Measurements from ENCODE around the gene TVP23C. TPM values are rescaled to one million over a fixed set of nuclear protein-coding genes. Genes with fewer than 3 reads are reported as not detected.
"Not testable (repeated sequence)": the region's sequence is repeated elsewhere in the genome, so short reads cannot be mapped to it uniquely, and the experiment has no call there.

Gene TVP23C
- polyA plus RNA-seq, 1 experiment, result 21.1 TPM

- DNase-seq (ENCODE audit: low read depth, low spot score), result peak; percentile 54
- TF ChIP-seq, protein P1, sequence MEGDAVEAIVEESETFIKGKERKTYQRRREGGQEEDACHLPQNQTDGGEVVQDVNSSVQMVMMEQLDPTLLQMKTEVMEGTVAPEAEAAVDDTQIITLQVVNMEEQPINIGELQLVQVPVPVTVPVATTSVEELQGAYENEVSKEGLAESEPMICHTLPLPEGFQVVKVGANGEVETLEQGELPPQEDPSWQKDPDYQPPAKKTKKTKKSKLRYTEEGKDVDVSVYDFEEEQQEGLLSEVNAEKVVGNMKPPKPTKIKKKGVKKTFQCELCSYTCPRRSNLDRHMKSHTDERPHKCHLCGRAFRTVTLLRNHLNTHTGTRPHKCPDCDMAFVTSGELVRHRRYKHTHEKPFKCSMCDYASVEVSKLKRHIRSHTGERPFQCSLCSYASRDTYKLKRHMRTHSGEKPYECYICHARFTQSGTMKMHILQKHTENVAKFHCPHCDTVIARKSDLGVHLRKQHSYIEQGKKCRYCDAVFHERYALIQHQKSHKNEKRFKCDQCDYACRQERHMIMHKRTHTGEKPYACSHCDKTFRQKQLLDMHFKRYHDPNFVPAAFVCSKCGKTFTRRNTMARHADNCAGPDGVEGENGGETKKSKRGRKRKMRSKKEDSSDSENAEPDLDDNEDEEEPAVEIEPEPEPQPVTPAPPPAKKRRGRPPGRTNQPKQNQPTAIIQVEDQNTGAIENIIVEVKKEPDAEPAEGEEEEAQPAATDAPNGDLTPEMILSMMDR (IDR thresholded peaks at IDR 0.05; ENCODE audit: low read depth, low read length), result peak; percentile 53
- CTCF ChIA-PET, result interaction anchor here (0.6 to 1.1 kb wide), 3 partner anchors 107 to 296 kb away, joined by 3 to 5 read pairs (median 4); no protein-coding TSS in a partner anchor
- H3K27me3 ChIP-seq (ENCODE audit: control insufficient read depth, insufficient read depth, low read length); H3K9me3 ChIP-seq (ENCODE audit: control insufficient read depth, insufficient read depth, low read length); POLR2A ChIA-PET; H3K27ac ChIP-seq (ENCODE audit: low read depth, low read length); H3K4me3 ChIP-seq (ENCODE audit: low read depth, low read length): not testable (repeated sequence)
Observed at GRCh38 chr17:15526292-15527218, 36.7 kb downstream of the TVP23C start.

GRCh38 chr17:15524990-15525985 is 38.0 kb downstream of the TVP23C start:
- H3K27ac ChIP-seq (ENCODE audit: low read depth, low read length); H3K27me3 ChIP-seq (ENCODE audit: control insufficient read depth, insufficient read depth, low read length); H3K4me3 ChIP-seq (ENCODE audit: low read depth, low read length); DNase-seq (ENCODE audit: low read depth, low spot score); H3K9me3 ChIP-seq (ENCODE audit: control insufficient read depth, insufficient read depth, low read length); POLR2A ChIA-PET: not testable (repeated sequence)
- CTCF ChIA-PET, result interaction anchor here (0.6 to 0.7 kb wide), 2 partner anchors 295 to 484 kb away, joined by 3 to 4 read pairs; no protein-coding TSS in a partner anchor

DNA sequence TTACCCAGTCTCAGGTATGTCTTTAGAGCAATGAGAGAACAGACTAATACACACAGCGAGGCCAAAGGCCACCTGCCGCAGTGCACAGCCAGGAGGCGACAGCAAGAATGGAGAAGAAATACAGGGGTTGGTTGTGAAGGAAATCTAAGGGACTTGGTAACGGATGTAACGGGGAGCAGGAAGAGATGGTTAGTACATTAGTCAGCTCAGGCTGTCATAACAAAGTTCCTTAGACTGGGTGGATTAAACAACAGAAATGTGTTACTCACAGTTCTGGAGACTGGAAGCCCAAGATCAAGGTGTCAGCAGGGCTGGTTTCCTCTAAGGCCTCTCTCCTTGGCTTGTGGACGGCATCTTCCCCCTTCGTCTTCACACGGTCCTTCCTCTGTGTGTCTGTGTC is 47.1 kb downstream of the TVP23C start:
- CTCF ChIA-PET, result interaction anchor here (0.9 kb wide), 1 partner anchor 265 kb away, joined by 3 read pairs; no protein-coding TSS in a partner anchor
- H3K27me3 ChIP-seq (ENCODE audit: control insufficient read depth, insufficient read depth, low read length), result no peaks in the 10 kb centered on the region

DNA sequence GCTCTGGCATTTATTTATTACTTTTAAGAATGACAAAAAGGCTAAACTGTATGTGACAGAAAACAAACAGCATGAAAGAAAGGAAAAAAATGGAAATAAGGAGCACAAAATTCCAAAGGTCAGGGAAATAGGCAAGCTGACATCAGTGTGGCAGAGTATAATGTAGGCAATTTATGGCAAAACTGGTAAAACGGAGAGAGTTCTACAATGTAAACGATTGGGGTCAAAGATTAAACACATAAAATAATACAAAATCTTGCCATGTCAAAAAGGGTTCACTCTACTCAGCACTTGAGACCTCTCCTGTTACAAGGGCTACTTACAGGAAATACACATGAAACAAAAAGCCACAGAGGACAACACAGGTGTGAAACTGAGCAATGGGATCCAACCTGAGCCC is 48.8 kb downstream of the TVP23C start:
- no peak for DNase-seq (ENCODE audit: low read depth, low spot score)
- H3K27ac ChIP-seq (ENCODE audit: low read depth, low read length), result no peak overlapping the region
- ChIA-PET CTCF (interaction anchor here (1.7 to 2.7 kb wide), 2 partner anchors 11 to 257 kb away, joined by 7 to 33 read pairs; no protein-coding TSS in a partner anchor), POLR2A (no interaction called here)
- TF ChIP-seq, protein P1 (IDR thresholded peaks at IDR 0.05; ENCODE audit: low read depth, low read length), result no peak
- no peaks in the 10 kb centered on the region for H3K27me3 ChIP-seq (ENCODE audit: control insufficient read depth, insufficient read depth, low read length)
- peaks cover 22% of the 10 kb centered on the region for H3K9me3 ChIP-seq (ENCODE audit: control insufficient read depth, insufficient read depth, low read length)
- H3K4me3 ChIP-seq (ENCODE audit: low read depth, low read length), result no peak overlapping the region

More for the DNA sequence above, 47.1 kb downstream of the TVP23C start:
- Histone ChIP-seq H3K4me3 (ENCODE audit: low read depth, low read length) (no peak overlapping the region), H3K27ac (ENCODE audit: low read depth, low read length) (no peak overlapping the region), H3K9me3 (ENCODE audit: control insufficient read depth, insufficient read depth, low read length) (peaks cover 26% of the 10 kb centered on the region)
- DNase-seq (ENCODE audit: low read depth, low spot score), result no peak
- TF ChIP-seq, protein P1 (IDR thresholded peaks at IDR 0.05; ENCODE audit: low read depth, low read length), result no peak
- POLR2A ChIA-PET, result no interaction called here

GRCh38 chr17:15513856-15514459 is 49.3 kb downstream of the TVP23C start:
- DNase-seq (ENCODE audit: low read depth, low spot score), result no peak
- ChIA-PET POLR2A (no interaction called here), CTCF (interaction anchor here (1.7 to 2.7 kb wide), 2 partner anchors 11 to 256 kb away, joined by 7 to 33 read pairs; no protein-coding TSS in a partner anchor)
- no peaks in the 10 kb centered on the region for H3K27me3 ChIP-seq (ENCODE audit: control insufficient read depth, insufficient read depth, low read length)
- H3K4me3 ChIP-seq (ENCODE audit: low read depth, low read length), result no peak overlapping the region
- TF ChIP-seq, protein P1 (IDR thresholded peaks at IDR 0.05; ENCODE audit: low read depth, low read length), result no peak
- no peak overlapping the region for H3K27ac ChIP-seq (ENCODE audit: low read depth, low read length)
- H3K9me3 ChIP-seq (ENCODE audit: control insufficient read depth, insufficient read depth, low read length), result peaks cover 19% of the 10 kb centered on the region

Measured in AG04450 (cell line).